Panc1 (cell line): ENCODE measurements around the gene ZNF23.

Experiments used
- POLR2AphosphoS5 ChIP-seq: IDR thresholded peaks from 2 replicates; pipeline ENCODE4 v1.6.1; 2012; ENCODE audit warnings: mild to moderate bottlenecking, low read depth, low read length, moderate library complexity
- SIN3A ChIP-seq: IDR thresholded peaks from 2 replicates; pipeline ENCODE4 v1.6.1; 2012; ENCODE audit warnings: low read depth, mild to moderate bottlenecking, low read length, moderate library complexity, borderline replicate concordance; ENCODE audit not compliant: insufficient read depth
- TCF7L2 ChIP-seq: IDR thresholded peaks from 2 replicates; pipeline ENCODE4 v1.6.1; 2011; ENCODE audit warnings: mild to moderate bottlenecking, low read depth, low read length, inconsistent platforms
- TF ChIP-seq, protein P1 (sequence below): fragments of 450-650 bp; IDR thresholded peaks from 2 replicates; pipeline ENCODE4 v1.5.1; 2017; ENCODE audit warnings: mild to moderate bottlenecking
- TF ChIP-seq, protein P2 (sequence below), 2 experiments: IDR thresholded peaks; 2 replicates each; pipeline ENCODE4 v1.6.1; 2011 to 2012; ENCODE audit warnings: low read depth in 2 of 2, control low read depth in 1 of 2, low read length in 1 of 2, mild to moderate bottlenecking in 1 of 2, moderate library complexity in 1 of 2; ENCODE audit not compliant: insufficient read depth in 1 of 2

DNA sequence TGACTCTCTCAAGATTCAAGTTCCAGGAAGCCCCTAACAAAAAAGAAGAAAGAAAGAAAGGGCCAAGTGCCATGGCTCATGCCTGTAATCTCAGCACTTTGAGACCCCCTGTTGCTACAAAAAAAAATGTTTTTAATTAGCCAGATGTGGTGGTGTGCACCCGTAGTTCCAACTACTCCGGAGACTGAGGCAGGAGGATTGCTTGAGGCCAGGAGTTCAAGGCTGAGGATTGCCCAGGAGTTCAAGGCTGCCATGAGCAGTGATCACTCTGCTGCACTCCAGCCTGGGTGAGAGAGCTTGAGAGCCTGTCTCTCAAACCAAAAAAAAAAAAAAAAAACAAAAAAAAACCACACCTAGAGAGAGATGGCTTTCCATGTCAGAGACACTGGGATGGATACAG, 39.0 kb downstream of the ZNF23 start:
- TF ChIP-seq, protein P1, sequence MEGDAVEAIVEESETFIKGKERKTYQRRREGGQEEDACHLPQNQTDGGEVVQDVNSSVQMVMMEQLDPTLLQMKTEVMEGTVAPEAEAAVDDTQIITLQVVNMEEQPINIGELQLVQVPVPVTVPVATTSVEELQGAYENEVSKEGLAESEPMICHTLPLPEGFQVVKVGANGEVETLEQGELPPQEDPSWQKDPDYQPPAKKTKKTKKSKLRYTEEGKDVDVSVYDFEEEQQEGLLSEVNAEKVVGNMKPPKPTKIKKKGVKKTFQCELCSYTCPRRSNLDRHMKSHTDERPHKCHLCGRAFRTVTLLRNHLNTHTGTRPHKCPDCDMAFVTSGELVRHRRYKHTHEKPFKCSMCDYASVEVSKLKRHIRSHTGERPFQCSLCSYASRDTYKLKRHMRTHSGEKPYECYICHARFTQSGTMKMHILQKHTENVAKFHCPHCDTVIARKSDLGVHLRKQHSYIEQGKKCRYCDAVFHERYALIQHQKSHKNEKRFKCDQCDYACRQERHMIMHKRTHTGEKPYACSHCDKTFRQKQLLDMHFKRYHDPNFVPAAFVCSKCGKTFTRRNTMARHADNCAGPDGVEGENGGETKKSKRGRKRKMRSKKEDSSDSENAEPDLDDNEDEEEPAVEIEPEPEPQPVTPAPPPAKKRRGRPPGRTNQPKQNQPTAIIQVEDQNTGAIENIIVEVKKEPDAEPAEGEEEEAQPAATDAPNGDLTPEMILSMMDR = no peak
- TF ChIP-seq, protein P2, sequence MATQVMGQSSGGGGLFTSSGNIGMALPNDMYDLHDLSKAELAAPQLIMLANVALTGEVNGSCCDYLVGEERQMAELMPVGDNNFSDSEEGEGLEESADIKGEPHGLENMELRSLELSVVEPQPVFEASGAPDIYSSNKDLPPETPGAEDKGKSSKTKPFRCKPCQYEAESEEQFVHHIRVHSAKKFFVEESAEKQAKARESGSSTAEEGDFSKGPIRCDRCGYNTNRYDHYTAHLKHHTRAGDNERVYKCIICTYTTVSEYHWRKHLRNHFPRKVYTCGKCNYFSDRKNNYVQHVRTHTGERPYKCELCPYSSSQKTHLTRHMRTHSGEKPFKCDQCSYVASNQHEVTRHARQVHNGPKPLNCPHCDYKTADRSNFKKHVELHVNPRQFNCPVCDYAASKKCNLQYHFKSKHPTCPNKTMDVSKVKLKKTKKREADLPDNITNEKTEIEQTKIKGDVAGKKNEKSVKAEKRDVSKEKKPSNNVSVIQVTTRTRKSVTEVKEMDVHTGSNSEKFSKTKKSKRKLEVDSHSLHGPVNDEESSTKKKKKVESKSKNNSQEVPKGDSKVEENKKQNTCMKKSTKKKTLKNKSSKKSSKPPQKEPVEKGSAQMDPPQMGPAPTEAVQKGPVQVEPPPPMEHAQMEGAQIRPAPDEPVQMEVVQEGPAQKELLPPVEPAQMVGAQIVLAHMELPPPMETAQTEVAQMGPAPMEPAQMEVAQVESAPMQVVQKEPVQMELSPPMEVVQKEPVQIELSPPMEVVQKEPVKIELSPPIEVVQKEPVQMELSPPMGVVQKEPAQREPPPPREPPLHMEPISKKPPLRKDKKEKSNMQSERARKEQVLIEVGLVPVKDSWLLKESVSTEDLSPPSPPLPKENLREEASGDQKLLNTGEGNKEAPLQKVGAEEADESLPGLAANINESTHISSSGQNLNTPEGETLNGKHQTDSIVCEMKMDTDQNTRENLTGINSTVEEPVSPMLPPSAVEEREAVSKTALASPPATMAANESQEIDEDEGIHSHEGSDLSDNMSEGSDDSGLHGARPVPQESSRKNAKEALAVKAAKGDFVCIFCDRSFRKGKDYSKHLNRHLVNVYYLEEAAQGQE (IDR thresholded peaks at IDR 0.05; ENCODE audit: insufficient read depth in 1 of 2, low read depth in 2 of 2, low read length in 1 of 2) = no peak
- no peak for TF ChIP-seq POLR2AphosphoS5
- no peak for TF ChIP-seq SIN3A
- TF ChIP-seq TCF7L2 = no peak
